Measurements from ENCODE around the gene KAZN.

Gene KAZN

DNA sequence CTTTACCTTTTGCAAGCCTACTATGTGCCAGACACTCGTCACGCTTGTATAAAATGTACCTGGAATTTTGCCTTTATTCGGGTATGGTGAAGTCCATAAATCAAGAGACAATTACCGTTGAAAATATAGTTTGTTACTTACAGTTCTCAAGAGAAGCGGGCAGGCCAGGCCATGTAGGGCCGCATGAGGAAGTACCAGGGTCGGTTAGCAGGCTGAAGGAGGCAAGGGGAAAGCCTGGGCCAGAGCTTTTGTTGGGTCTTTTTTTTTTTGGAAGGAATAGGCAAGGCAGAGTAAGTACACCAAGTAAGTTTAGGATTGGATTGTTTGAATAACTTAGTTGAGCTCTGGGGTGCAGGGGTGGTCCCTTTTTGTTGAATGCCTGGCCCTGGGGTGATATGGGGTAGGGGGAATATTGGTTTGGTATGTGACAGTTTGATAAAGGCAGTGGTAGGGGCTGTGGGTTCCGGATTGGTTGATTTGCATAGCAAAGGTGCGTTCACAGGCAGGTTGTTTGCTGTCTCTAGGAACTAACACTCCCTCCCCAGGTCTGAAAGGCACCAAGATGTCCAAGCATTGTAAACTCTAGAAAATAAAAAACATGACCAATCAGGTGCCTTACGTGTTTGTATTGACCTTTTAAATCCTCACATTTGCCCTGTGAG, 80.7 kb downstream of the KAZN start:
- DNase-seq: no peak

DNA sequence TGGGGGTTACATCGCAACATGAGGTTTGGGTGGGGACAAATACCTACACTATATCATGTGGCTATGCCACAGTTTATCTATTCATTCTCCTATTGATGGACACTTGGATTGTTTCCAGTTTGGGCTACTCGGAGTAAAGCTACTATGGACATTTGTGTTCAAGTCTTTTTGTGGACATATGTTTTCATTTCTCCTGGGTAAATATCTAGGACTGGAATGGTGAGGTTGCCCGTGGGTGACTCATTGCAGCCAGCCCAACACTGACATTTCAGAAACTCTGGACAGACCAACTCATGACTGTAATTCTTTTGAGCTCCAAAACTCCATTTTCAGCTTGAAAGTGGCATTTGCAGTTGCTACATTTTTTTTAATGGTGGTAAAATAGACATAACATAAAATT, 82.7 kb downstream of the KAZN start:
- DNase-seq: no peak

DNA sequence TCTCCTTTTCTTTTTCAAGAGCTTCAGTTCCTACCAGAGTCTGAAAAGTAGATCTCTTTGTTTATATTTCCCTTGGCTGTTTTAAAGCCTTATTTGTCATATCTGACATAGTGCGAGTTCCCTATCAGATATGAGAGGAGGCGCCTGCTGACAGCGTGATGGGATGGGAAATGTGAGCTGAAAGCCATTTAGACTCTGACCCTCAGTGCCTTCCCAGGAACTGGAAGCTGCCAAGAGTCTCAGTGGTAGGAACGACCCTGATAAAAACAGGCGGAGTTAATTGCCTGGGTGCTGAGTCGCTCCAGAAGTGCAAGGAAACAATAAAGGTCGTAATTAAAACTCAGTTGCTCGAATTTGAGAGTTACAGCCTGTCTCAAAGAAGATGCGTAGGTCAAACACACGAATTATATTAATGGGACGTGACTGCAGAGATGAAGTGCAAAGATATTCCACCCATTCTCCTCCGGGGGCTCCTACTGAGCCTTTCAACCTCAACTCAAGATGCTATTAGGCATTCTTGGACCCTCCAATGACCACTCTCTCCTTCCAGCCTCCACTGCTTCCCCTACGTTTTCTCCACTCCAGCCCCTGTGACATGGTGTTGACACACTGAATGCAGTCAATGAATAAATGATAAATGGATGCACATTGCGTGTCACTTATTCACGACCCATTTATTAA, 84.6 kb downstream of the KAZN start:
- DNase-seq: no peak

DNA sequence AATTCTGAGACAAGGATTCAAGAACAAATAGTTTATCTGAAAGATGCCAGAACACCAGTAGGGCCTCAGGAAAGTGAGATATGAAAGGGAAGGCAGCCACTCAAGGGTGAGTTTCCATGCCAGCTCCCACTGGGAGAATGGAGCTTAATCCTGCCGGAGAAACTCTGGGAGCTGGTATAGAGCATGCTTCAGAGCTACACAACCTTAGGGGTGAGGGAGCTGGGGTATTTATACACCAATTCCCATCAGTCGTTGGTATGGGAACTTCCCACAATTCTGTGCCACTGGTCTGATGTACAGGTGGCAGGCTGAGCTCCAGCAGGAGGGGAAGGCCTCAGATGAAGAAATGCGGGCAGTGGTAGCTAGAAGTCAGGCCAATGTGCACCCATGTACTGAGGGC, 86.6 kb downstream of the KAZN start:
- DNase-seq: no peak

DNA sequence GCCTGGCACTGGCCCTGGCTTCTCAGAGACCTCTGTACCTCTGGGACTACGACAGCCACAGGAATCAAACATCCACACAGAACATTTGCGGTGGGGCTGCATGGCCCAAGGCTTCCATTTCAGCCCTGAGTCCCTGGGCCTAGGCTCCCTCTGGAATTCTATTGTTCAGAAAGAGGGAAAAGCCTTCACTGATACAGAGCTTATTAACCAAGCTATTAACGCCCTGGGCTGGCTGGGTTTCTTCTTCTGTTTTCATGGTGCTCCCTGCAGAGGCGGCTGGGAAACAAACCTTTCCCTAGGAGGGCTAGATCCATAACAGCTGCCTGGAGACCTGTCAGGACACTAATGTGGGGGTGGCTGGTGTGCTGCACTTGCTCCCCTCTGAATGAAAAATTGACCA, 88.2 kb downstream of the KAZN start:
- no peak for DNase-seq

DNA sequence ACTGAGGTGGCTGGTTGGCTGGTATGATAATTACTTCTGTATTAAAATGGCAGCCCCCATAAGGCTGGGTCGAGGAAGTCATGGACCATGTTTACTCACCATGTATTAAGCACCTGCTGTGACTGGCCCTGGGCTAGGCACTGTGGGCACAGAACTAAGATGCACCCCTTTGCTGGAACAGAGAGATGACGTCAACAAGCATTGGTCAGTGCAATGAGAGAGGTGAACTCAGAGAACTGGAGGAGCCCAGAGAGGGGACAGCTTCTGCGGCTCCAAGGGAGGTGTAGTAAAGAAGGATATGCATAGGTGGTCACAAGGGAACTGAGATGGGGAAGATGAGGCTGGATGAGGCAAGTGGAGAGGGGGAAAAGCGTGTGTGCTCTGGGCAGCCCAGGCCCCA, 88.7 kb downstream of the KAZN start:
- DNase-seq: no peak

DNA sequence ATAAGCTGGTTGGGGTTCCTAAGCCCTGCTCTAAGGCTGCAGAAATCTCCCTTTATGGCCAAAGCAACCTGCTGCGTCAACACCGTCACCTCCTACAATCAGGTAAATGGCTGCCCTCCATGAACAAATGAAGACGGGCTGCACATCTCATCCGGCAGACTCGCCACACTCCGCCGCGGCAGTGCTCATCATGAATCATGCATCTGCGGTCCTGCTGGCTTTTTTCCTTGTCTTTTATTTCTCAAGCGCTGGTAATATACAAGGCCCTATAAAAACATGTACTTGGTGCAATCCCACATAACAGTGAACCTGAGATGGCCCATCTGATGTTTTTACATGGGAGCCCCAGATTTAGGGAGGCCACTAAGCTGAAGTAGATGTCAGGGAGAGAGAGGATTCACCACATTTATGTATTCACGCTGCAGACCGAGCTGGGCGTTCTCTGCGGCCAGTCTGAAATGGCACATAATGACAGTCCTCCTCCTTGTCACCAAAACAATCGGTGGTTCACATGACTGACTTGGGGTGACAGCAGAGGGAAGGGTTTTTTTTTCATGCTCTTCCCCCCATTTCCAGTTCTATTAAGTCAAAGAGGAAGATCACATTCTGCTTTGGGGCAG, 91.6 kb downstream of the KAZN start:
- DNase-seq: no peak

DNA sequence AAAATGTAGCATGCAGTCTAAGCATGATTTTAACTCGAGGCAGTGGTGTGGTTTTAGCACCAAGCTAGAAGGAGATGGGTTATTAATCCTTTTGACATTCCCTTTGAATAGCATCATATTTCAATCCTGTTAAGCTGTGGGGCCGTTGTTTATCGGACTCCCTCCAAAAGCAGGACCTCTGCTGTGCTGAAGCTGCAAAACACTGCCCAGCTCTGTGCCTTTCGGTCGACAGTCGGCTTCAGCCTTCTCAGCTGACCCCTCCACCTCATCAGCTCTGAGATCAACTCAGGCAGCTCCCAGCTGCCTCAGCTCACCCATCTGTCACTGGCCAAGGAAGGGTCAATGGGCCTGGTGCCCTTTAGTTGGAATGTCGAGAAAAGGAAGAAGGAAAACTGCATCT, 95.5 kb downstream of the KAZN start:
- no peak for DNase-seq

DNA sequence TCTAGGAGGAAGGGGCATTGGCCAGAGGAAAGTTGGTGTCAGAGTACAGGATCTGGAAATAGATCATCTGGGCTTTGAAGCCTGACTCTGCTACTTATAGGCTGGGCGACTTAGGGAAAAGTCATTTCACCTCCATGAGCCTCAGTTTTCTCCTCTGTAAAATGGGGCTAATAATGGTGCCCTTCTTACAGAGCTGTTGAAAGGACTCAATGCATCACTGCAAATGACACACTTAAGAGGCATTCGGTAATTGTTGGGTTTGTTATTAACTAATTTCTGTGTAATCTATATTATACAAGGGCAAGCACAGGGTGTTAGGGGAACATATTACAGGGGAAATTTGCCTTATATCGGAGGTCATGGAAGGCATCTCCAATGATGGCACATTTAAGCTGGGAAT, 96.1 kb downstream of the KAZN start:
- no peak for DNase-seq

DNA sequence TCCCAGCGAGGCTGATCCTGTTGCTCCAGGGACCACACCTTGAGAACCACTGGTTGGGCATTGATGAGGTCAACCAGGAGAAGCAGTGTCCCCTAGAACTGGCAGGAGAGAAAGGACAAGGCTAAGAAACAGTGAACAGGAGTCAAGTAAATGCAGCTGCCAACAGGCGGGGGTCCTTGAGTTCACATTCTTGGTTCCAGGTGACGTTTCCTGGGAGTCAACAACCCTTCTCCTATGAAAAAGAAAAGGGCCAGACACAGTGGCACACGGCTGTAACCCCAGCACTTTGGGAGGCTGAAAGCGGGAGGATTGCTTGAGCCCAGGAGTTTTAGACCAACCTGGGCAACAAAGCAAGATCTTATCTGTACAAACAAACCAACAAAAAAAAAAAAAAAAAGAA, 98.3 kb downstream of the KAZN start:
- no peak for DNase-seq

DNA sequence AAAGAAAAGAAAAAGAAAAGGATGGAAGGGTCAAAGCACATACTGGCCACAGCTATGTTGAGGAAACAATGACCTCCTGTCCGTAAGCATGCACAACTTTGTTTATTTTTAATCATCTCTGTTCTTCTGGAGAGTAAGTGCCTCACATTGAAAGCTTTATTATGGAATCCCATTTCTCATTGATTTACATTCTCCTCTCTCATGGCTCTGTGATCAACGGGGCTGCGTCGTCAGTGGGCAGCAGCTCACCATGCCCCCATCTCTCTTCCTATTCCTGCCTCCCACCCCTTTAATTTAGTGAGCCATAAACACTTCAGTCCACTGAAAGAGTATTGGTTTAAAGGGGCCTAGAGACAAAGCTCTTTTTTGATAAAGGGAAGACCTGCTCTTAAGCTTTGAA, 98.9 kb downstream of the KAZN start:
- no peak for DNase-seq

DNA sequence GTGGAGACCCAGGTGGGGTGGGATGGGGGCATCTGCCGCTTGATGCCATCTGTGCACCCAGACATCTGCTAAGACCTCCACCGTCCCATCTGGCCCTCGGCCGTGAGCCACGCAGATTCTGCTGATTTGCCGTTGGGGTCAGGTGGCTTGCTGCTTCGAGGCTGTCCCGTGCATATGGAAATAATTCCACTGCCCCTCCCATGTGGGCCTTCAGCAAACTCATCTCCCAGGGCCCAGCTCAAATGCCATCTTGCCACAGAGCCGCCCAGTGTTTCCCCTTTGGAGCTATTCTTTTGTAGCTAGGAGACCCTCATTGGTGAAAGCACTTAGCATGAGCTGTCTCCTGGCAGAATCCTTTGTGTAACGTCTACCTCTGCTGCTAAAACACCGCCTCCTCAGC, 99.8 kb downstream of the KAZN start:
- no peak for DNase-seq

DNA sequence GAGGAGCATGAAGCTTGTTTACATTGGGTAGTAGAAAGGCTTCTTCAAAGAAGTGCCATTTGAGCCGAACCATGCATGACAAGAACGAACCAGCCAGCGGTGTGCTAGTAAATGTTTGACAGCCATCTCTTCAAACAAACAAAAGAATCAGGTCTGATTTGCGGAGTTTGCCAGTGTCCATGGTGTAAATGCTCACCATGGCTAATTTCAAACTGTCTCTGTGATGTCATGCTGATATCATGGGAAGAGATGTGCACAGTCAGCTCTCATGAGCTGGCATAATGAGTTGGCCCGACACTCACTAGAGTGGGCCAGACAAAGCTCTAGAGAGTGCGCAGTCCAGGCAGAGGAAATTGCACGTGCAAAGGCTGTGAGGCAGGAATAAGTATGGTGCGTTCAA, 101.1 kb downstream of the KAZN start:
- no peak for DNase-seq

DNA sequence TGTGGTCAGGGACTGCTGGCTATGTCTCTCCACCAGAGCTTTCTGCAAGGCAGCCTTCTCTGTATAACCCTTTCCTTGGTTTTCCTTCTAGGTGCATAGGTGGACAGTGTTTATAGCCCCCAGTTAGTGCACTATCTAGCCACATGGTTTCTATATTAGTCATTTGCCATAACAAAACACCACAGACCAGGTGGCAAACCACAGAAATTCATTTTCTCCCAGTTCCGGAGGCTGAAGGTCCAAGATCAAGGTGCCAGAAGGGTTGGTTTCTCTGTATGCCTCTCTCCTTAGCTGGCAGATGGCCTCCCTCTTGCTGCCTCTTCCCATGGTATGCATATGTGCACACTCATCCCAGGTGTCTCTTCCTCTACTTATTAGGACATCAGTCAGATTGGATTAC, 106.4 kb downstream of the KAZN start:
- no peak for DNase-seq

DNA sequence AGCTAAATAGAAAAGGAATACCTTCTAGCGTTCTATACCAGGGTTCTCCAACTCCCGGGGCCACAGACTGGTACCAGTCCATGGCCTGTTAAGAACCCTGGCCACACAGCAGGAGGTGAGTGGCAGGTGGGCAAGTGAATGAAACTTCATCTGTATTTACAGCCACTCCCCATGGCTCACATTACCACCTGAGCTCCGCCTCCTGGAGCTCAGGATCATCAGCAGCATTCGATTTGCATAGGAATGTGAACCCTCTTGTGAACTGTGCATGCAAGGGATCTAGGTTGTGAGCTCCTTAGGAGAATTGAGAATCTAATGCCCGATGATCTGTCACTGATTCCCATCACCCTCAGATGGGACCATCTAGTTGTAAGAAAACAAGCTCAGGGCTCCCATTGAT, 107.3 kb downstream of the KAZN start:
- no peak for DNase-seq

DNA sequence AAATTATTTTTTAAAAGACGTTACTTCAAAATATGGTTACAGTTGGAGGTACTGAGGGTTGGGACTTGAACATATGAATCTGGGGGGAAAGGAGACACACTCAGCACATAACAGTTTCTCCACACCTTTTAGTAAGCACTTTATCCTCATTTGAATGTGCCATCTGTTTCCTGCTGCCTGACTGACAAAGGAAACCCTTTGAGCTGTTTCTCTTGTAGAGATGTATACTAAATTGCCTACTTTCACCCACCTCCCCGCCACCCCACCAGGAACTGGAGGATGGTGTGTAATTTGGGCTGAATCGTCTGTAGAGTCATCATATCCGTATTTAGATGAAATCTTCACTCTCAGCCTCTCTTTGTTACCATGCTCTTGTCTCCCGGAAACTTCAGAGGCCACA, 108.1 kb downstream of the KAZN start:
- DNase-seq: no peak

DNA sequence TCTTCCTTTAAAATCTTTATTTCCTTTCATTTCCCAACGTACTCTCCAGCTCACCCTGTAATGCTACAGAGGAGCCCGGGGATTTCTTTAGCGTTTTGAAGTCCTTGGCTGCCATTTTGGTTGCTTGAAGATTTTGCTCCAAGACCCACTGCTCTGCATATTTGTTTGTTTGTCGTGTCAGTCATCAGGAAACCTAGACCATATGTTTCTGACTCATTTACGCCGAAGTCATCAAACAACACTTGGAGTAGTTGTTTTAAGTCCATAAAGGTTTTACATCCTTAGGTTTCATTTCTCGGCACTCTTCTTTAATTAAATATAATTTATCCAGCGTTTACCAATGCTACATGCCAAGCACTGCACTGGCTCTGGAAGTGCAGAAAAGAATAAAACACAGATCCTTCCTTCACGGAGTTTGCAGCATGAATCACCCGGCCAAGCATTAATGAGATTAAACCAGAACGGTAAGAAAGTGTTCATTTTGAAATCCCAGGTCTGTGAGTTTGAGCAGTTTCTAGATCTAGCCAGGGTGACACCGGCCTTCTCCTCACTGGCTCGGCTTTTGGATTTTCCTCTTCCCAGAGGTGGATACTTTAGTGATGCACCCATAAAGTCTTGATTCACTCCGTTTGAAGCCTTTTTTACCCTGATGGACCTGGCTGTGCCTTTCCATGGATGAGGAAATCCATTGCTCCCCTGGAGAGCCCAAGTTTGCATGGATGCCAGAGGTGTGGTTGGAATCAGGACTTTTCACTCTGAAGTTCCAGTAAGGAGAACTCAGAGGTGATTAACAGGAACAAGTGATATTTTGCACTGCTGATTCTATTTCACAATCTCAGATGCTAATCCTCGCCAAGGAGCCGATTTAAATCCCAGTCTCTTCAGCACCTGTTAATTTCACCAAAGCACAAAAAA, 109.3 kb downstream of the KAZN start:
- no peak for DNase-seq

DNA sequence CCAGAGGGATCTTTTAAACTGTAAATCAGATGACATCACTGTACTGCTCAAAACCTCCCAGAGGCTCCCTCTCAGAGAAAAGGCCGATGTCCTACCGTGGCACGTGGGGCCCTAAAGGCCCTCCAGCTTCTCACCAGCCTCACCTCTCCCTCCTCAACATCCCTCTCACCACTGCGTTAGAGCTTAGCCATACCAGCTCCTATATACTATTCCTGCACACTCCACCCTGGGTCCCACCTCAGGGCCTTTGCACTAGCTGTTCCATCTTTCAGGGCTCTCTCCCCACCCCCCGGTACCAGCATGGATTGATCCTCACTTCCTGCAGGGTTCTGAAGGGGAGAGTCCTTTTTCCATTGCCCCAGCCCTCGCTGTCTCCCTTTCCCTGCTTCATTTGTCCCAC, 111.8 kb downstream of the KAZN start:
- no peak for DNase-seq

DNA sequence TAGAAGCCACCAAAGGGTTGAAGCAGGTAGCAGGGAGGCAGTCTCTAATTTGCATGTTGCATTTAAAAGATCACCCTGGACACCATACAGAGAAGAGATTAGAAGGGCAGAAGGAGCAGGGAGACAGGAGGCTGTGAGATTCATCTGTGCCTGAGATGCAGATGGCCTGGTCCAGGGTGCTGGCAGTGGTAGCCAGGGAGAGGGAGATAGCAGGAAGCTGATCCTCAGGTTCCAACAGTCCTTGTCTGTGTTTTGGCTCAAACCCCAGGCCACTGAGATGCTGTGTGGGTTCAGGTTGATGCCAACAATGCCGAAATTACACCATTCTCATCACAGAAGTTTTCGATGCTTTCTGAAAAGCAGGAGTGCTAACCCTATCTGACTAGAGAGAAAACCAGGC, 113.7 kb downstream of the KAZN start:
- DNase-seq: no peak

DNA sequence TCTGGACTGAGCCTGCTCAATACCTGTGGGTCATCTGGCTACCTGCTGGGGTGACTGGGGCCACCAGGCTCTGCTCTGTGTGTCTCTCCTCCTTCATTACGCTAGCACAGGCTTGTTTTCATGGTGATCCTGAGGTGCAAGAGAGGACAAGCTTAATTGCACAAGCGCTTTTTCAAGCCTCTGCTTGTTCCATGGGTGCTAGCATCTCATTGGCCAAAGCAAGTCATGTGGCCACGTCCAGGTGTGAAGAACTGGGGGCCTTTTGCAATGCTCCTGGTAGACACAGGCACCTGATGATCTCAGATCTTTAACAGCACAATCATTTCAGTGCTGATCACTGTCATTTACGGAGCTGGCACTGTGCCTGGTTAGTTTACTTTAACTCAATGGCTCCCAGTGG, 114.6 kb downstream of the KAZN start:
- DNase-seq: no peak

DNA sequence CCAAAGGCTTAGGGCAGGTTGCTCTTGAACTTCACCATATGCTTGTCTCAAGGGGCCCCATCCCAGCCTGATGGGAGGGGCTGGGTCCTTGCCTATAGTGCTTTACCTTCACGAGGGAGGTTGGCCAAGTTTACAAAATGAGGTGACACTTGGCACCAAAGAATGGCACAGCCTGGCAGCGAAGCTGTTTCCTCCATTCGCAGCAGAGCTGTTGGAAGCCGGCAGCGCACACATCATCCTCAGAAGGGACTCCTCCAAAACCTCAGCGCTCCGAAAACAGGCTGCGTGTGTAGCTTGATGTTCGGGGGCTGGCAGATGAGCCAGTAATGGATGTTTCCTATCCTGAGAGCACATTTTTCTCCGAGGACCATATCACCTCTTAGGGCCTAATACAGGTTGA, 116.8 kb downstream of the KAZN start:
- no peak for DNase-seq

DNA sequence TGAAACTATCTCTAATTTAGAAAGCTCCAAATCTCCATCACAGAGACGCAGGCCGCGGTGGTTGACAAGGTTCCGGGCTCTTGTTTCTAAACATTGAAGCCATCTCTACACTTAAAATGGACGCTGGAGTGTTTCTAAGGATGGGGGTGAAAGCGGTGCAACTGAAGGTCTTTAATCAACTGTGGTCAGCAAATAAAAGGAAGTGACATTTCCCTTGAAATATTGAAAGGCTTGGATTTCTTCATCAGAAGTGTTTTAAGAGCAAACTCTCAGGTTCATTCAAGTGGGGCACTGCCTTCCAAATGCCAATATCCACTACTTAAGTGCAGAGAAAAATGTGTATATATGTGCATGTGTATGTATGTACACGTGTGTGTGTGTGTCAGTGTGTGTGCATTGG, 117.3 kb downstream of the KAZN start:
- DNase-seq: no peak

DNA sequence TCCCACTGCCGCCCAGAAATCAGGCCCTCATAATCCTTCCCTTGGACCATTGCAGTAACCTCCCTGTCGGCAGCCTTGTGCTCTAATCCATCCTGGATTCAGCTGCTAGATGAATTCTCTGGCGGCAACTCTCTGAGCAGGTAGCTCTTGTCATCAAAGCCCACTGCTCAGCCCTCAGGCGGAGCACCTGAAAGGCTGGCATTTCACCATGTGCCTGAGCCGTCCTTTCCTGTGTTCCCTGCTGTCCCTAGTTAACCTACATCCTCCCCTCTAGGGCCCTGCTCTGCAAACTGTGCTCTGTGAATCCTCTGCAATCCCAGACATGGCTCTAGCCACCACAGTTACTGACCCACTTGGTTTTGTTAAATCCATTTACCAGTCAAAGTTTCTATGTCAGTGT, 118.0 kb downstream of the KAZN start:
- DNase-seq: no peak

DNA sequence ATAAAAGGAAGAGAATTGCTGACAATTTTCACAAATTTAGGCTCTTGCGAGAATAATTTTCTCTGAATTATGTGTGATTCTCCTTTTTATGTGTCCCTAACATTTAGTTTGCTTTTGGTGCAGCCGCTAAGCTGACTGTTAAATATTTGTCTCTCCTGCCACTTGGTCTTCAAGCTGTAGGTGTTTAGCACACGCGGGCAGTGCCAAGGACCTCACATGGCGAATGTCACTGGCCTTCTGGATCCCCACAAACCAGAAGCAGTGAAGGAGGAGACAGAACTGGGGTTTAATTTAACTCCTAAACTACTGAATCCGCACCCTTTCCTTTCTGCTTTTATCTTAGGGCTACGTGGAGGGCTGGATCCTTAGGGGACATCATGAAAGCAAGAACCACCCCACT, 120.0 kb downstream of the KAZN start:
- no peak for DNase-seq

Data from EL (cell line).